Fibroblast of lung (primary cell): ENCODE results near the gene SYNJ2.

ENCODE experiments used
- EZH2 ChIP-seq: IDR thresholded peaks from 2 replicates; pipeline ENCODE4 v1.5.1; 2012; ENCODE audit warnings: low read length, control low read depth, mild to moderate bottlenecking; ENCODE audit errors: missing control alignments
- TF ChIP-seq, protein P1 (sequence below), 2 donors: IDR thresholded peaks in 1 of 2; conservative IDR thresholded peaks in 1 of 2; 1 replicate in 1 of 2; 2 replicates in 1 of 2; pipeline ENCODE4 v1.5.1; 2011 to 2012; ENCODE audit warnings: low read length in 2 of 2, control low read depth in 1 of 2, inconsistent platforms in 1 of 2, low read depth in 1 of 2, mild to moderate bottlenecking in 1 of 2

DNA sequence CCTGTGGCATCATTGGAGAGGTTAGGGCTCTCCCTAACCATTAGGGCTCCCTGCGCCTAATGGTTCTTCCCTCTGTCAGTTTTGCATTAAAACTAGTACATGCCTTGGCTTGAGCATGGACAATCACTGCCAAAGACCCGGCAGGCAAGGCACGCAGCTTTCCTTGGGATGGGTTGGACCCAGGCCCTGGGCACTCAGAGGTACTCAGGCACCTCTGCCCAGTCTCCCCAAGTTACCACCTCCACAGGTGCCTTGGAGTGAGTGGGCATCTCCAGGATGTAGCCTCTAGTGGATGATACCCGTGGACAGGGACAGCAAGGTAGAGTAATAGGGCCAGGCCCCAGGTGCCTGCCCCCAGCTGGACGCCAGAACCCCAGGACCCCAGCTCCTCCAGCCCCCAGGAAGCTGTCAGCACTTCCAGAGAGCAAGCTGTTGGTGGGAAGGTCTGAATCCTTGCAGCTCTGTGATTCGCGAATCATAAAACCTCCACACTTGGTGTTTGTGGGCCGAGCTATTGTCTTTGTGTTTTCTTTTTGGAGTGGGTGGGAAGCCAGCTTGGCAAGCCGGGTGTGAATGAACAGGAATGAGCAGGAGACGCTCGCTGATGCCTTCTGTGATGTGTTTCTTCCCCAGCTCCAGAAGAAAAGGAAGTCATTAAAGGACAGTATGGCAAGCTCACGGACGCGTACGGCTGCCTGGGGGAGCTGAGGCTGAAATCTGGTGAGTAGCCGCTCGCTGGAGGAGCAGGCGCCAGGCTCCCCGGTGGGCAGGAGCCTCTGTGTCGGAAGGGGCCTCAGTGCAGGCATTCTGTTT lies 35.1 kb downstream of the SYNJ2 start:
- no peak for TF ChIP-seq EZH2
- TF ChIP-seq, protein P1, sequence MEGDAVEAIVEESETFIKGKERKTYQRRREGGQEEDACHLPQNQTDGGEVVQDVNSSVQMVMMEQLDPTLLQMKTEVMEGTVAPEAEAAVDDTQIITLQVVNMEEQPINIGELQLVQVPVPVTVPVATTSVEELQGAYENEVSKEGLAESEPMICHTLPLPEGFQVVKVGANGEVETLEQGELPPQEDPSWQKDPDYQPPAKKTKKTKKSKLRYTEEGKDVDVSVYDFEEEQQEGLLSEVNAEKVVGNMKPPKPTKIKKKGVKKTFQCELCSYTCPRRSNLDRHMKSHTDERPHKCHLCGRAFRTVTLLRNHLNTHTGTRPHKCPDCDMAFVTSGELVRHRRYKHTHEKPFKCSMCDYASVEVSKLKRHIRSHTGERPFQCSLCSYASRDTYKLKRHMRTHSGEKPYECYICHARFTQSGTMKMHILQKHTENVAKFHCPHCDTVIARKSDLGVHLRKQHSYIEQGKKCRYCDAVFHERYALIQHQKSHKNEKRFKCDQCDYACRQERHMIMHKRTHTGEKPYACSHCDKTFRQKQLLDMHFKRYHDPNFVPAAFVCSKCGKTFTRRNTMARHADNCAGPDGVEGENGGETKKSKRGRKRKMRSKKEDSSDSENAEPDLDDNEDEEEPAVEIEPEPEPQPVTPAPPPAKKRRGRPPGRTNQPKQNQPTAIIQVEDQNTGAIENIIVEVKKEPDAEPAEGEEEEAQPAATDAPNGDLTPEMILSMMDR (conservative IDR thresholded peaks at IDR 0.05 in 1 of 2, IDR thresholded peaks at IDR 0.05 in 1 of 2; ENCODE audit: low read depth in 1 of 2, low read length in 2 of 2): no peak
